ENCODE data around the gene CXCL6. TPM values are rescaled to one million over a fixed set of nuclear protein-coding genes. Genes with fewer than 3 reads are reported as not detected.

The CXCL6 gene
- total RNA-seq, 1 donor from 2014 or later: not detected

GRCh38 chr4:73831569-73831968, 4.9 kb upstream of the CXCL6 start:
- no peaks in the 10 kb centered on the region for H3K9me3 ChIP-seq
- TF ChIP-seq, protein P1, sequence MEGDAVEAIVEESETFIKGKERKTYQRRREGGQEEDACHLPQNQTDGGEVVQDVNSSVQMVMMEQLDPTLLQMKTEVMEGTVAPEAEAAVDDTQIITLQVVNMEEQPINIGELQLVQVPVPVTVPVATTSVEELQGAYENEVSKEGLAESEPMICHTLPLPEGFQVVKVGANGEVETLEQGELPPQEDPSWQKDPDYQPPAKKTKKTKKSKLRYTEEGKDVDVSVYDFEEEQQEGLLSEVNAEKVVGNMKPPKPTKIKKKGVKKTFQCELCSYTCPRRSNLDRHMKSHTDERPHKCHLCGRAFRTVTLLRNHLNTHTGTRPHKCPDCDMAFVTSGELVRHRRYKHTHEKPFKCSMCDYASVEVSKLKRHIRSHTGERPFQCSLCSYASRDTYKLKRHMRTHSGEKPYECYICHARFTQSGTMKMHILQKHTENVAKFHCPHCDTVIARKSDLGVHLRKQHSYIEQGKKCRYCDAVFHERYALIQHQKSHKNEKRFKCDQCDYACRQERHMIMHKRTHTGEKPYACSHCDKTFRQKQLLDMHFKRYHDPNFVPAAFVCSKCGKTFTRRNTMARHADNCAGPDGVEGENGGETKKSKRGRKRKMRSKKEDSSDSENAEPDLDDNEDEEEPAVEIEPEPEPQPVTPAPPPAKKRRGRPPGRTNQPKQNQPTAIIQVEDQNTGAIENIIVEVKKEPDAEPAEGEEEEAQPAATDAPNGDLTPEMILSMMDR (IDR thresholded peaks at IDR 0.05): no peak
- no peaks in the 10 kb centered on the region for H3K4me1 ChIP-seq
- H3K27ac ChIP-seq: no peak overlapping the region
- H3K27me3 ChIP-seq: no peaks in the 10 kb centered on the region
- no peak for DNase-seq (ENCODE audit: low spot score in 2 of 2)
- H3K4me3 ChIP-seq: no peak overlapping the region
- intact Hi-C loops (cut with DNase I): no loop called here
- no peaks in the 10 kb centered on the region for H3K36me3 ChIP-seq

DNA sequence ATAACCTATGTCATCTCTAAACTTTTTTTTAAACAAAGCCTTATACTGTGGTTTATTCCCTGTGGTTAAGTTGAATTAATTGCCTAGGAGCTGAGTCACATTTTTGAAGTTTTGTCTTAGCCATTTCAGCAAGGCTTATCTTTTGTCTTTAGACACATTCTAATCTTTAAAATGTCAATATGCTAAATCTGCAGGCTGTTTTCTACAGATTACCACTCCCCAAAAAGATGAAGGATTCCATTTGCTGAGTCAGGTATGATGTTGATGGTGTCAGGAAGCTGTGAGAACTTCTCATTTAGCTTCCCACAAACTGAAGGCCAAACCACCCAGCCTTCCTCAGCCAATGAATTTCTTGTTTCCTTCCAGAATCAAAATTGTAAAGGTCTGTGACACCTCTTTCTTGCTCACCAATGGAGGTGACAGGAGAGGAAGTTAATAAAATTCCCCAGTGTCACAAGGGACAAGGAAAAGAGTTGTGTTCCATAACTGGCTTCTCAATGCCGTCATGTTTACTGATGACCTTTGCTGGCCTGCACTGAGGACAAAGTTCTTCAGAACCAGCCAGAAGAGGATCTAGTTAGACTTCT, 3.7 kb upstream of the CXCL6 start:
- intact Hi-C loops (cut with DNase I): no loop called here
- no peak overlapping the region for H3K27ac ChIP-seq
- TF ChIP-seq, protein P1 (IDR thresholded peaks at IDR 0.05): no peak

GRCh38 chr4:73839071-73839470, 2.6 kb downstream of the CXCL6 start:
- TF ChIP-seq, protein P1 (IDR thresholded peaks at IDR 0.05): no peak
- intact Hi-C loops (cut with DNase I): no loop called here
- no peak overlapping the region for H3K27ac ChIP-seq
- H3K4me3 ChIP-seq: no peak overlapping the region
- H3K4me1 ChIP-seq: peaks cover 0 to 2% of the 10 kb centered on the region in 2 donors
- no peaks in the 10 kb centered on the region for H3K9me3 ChIP-seq
- H3K36me3 ChIP-seq: no peaks in the 10 kb centered on the region
- no peak for DNase-seq (ENCODE audit: low spot score in 2 of 2)
- no peaks in the 10 kb centered on the region for H3K27me3 ChIP-seq

More for the DNA sequence above, 3.7 kb upstream of the CXCL6 start:
- no peaks in the 10 kb centered on the region for H3K36me3 ChIP-seq
- no peak for DNase-seq (ENCODE audit: low spot score in 2 of 2)
- H3K9me3 ChIP-seq: no peaks in the 10 kb centered on the region
- no peak overlapping the region for H3K4me3 ChIP-seq
- peaks cover 0 to 2% of the 10 kb centered on the region in 2 donors for H3K4me1 ChIP-seq
- no peaks in the 10 kb centered on the region for H3K27me3 ChIP-seq

GRCh38 chr4:73839715-73840114, 3.2 kb downstream of the CXCL6 start:
- intact Hi-C loops (cut with DNase I): no loop called here
- TF ChIP-seq, protein P1 (IDR thresholded peaks at IDR 0.05): no peak
- Histone ChIP-seq H3K9me3 (no peaks in the 10 kb centered on the region), H3K4me1 (peaks cover 0 to 2% of the 10 kb centered on the region in 2 donors), H3K4me3 (no peak overlapping the region), H3K27me3 (no peaks in the 10 kb centered on the region), H3K36me3 (no peaks in the 10 kb centered on the region), H3K27ac (no peak overlapping the region)
- DNase-seq (ENCODE audit: low spot score in 2 of 2): no peak

- no peaks in the 10 kb centered on the region for H3K36me3 ChIP-seq
- TF ChIP-seq, protein P1 (IDR thresholded peaks at IDR 0.05): no peak
- H3K27ac ChIP-seq: no peak overlapping the region
- DNase-seq (ENCODE audit: low spot score in 2 of 2): no peak
- H3K4me3 ChIP-seq: no peak overlapping the region
- H3K27me3 ChIP-seq: no peaks in the 10 kb centered on the region
- intact Hi-C loops (cut with DNase I): no loop called here
- peaks cover 0 to 2% of the 10 kb centered on the region in 2 donors for H3K4me1 ChIP-seq
- no peaks in the 10 kb centered on the region for H3K9me3 ChIP-seq
These were observed 4.9 kb downstream of the CXCL6 start for GRCh38 chr4:73841243-73841925.

Data from ascending aorta (tissue), 2 donors.